Measurements from ENCODE around the gene CLPSL2.

GRCh38 chr6:35794536-35795452, 18.4 kb downstream of the CLPSL2 start:
- no peak for TF ChIP-seq EZH2 (IDR thresholded peaks at IDR 0.05; ENCODE audit: borderline replicate concordance, insufficient read depth, low read depth, low read length, poor library complexity, severe bottlenecking)
- TF ChIP-seq, protein P1, sequence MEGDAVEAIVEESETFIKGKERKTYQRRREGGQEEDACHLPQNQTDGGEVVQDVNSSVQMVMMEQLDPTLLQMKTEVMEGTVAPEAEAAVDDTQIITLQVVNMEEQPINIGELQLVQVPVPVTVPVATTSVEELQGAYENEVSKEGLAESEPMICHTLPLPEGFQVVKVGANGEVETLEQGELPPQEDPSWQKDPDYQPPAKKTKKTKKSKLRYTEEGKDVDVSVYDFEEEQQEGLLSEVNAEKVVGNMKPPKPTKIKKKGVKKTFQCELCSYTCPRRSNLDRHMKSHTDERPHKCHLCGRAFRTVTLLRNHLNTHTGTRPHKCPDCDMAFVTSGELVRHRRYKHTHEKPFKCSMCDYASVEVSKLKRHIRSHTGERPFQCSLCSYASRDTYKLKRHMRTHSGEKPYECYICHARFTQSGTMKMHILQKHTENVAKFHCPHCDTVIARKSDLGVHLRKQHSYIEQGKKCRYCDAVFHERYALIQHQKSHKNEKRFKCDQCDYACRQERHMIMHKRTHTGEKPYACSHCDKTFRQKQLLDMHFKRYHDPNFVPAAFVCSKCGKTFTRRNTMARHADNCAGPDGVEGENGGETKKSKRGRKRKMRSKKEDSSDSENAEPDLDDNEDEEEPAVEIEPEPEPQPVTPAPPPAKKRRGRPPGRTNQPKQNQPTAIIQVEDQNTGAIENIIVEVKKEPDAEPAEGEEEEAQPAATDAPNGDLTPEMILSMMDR (IDR thresholded peaks at IDR 0.05) = no peak
